ENCODE data around the gene STRADA.

Gene STRADA, protein sequence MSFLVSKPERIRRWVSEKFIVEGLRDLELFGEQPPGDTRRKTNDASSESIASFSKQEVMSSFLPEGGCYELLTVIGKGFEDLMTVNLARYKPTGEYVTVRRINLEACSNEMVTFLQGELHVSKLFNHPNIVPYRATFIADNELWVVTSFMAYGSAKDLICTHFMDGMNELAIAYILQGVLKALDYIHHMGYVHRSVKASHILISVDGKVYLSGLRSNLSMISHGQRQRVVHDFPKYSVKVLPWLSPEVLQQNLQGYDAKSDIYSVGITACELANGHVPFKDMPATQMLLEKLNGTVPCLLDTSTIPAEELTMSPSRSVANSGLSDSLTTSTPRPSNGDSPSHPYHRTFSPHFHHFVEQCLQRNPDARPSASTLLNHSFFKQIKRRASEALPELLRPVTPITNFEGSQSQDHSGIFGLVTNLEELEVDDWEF

DNA sequence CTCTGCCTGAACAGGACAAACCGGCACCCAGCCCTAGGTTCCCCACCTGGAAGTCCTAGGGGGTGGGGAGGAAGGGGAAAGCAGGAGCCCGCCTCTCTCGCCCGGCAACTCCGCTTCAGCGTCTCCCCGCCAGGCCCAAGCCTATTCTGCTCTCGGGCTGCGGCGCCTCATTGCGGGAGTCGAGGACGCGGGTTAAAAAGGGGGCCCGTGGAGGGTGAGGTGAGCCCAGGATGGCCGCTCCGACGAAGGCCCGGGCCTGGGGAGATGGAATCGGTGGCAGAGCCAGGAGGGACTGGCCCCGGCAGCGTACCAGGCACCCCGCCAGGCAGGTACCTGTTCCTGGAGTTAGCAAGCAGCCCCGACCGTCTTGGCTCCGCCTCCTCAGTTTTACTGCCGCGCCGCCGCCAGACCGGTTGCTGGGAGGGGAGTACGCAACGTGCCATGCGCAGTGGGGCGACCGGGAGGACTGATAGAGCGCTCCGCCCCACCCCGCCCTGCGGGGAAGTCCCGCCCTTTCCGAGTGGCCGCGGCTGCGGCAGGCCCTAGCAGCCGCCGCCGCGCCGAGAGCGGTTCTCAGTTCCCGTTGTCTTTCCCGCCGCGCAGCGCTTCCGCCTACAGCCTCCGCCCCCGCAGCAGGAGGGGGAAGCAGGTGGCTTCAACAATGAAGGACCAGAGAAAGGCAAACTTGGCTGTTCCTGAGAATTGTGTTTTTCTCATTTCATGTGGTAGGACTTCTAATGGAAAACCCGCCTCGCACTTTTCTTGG is at the start of gene STRADA:
Gene STRADA (minus strand): TSS at position 392 of the 766 bp plus-strand sequence. CDS start 13,430 bp downstream, outside the sequence.
- peak; percentile 98 to 99 for DNase-seq

DNA sequence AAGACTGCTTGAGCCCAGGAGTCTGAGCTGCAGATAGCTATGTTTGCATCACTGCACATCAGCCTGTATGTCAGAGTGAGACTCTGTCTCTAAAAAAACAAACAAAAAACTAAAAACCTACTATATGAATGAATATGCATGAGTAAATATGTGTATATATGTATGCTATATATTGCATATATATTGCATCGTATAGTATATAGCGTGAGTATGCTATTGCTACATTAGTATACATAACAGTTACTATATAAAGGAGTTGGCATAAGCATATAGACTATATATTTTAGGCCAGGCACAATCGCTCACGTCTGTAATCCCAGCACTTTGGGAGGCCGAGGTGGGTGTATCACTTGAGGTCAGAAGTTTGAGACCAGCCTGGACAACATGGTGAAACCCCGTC is 48.5 kb upstream of the STRADA start:
- no peak for DNase-seq

DNA sequence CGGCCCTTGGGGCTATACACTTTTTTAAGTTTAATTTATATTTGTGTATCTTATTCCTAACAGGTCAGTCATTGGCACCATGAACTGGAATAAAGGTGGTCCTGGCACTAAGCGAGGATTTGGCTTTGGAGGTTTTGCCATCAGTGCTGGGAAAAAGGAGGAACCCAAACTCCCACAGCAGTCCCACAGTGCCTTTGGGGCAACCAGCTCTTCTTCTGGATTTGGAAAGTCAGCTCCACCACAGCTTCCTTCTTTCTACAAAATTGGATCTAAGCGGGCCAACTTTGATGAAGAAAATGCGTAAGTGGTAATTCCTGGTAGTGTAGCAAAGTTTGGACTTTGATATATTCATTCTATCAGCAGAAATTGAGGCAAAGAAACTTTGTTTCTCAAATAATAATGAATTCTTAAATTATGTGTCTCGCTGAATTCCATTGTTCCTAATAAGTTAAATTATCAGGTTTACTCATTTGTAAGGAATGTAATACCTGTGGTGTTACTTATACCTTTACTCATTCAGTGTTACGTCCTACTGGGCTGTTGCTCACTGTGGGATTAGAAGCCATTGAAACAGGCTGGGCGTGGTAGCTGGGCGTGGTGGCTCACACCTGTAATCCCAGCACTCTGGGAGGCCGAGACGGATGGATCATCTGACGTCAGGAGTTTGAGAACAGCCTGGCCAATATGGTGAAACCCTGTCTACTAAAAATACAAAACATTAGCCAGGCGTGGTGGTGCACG is 45.5 kb upstream of the STRADA start:
- DNase-seq: no peak

DNA sequence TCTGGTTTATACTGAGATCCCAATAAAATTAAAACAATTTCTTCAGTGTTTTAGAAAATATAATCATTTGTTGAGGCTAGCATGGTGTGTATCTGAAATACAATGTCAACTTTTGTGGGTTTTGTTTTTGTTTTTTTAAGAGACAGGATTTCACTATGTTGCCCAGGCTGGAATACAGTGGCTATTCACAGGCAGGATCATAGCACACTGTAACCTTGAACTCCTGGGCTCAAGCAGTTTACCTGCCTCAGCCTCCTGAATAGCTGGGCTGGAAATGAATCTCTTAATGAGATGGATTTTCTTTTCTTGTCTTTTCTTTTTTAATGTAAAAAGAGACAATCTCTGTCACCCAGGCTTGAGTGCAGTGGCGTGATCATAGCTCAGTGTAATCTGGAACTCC is 44.5 kb upstream of the STRADA start:
- DNase-seq: no peak

DNA sequence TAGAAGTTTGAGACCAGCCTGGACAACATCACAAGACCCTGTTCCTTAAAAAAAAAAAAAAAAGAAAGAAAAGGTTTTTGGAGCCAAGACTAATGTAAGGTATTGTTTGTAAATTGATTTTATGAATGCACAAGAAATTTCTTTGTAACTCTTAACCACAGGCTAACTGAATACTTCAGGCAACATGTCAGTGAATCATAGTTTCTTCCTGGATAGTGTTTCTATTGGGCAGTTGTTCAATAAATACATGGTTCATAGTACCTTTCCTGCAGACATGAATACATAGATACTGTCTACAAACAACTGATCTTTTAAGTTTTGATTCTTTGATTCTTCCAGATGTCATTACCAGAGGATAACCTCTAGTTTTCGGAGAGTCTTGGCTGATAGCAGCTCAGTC is 44.0 kb upstream of the STRADA start:
- no peak for DNase-seq

DNA sequence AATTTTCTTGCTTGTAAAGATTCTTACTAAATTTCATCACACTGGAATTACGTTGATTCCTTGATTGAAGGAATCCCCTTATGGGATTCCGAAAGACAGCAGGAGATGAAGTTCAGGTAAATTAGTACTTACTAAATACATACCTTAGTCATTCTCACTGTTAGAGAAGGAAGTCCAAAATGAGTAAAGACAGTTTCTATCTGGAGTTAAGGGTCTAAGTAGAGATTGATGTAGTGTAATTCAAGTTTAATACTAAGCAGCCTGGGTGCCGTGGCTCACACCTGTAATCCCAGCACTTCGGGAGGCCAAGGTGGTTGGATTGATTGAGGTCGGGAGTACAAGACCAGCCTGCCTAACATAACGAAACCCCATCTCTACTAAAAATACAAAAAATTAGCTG is 41.9 kb upstream of the STRADA start:
- DNase-seq: no peak

DNA sequence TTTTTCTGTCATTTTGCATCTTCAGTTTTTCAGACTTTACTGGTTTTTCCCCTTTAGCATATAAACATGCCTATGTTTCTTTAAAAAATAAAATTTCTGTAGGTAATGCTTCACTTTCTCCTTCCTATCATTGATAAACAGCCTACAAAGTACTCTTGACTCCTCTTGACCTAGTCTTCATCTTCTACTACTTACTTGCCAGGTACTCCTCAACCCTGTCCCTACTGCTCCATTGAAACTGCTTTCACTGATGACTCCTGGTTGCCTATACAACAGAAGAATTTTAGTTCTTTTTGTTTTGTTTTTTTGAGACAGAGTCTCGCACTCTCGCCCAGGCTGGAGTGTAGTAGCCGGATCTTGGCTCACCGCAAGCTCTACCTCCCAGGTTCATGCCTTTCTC is 39.3 kb upstream of the STRADA start:
- DNase-seq: no peak

DNA sequence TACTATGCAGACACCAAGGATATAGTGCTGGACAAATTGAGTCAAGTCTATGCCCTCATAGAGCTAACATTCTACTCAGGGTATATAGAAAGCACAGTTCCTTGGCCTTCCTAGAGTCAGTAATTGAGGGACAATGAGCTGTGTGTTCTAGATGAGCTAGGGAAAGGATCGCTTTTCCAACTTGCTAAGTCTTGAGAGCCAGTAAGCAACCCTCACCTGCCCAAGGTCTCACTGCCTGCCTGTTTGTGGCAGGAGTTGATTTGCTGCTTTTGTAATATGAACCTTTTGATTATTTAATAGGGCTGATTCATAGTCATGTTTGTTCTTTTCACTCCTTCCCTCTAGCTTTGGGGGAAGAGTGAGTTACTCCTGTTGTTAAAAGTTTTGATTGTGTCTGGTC is 38.9 kb upstream of the STRADA start:
- DNase-seq: no peak

DNA sequence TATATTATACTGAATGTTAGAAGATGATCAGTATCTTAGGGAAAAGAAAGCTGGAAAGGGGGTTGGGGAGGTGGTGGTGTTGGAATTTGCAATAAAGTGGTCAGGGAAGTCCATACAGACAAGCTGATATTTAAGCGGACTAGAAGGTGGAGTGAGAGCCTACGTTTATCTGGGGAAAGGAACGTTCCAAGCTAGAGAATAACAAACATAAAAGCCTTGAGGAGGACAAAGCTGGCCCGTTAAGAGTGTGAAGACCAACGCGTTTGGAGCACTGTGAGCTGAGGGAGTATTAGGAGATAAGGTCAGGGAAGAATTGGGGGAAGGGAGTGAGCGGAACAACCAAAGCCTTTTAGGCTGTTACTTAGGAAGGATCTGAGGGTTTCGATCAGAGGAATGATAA is 33.8 kb upstream of the STRADA start:
- DNase-seq: no peak

DNA sequence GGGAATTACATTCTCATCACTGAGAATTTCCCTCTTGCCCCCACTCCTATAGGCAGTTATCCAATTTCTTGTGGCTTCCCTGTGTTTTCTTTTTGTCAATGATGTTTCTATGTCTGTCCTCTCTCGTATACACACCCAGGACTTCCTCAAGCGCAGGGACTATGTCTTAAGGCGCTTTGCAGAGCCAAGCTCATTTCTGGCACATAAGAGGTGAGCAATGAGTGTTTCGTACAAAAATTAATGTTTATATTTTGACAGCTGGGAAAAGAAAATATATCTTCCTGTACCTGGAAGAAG is 33.3 kb upstream of the STRADA start:
- DNase-seq: no peak

DNA sequence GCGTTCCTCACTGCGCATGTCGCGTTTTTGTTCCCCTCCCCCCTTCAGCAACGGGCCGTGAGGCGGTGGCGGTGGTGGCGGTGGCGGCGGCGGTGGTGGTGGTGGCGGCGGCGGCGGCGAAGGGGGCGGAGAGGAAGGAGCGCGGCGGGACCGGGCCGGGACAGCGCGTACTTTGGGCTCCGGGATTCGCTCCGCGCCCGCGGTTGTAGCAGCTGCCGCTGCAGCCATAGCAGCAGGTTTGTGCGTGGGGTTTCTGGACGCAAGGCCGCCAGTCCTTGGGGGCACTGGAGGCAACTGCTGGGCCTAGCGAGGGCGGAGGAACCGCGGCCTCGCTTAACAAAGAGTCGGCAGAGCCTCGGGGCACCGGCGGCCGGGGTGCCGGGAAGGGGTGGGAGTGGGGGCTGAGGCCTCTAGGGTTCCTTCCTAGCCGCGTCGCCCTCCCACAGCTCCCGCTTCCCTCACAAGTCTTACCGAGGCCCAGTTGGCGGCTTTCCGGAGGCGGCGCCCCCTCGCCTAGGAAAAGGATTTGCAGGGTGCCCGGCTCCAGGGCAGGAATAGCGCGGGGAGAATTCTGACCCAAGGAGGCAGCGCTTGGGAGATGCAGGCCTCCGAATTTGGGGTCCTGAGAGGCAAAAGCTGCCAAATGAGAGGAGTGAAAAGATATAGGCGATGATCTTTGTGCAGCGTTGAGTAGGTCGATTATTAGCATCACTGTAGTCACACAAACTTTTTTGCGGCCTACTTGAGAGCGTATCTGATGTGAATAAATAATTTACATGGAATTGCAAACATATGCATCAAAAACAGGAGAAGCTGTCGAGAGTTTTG is 32.8 kb upstream of the STRADA start, which contains the start of gene DDX42:
Gene DDX42 (plus strand): TSS at position 30 of the 828 bp plus-strand sequence. CDS start 12,880 bp downstream, outside the sequence.
- DNase-seq: peak; percentile 89 to 90

DNA sequence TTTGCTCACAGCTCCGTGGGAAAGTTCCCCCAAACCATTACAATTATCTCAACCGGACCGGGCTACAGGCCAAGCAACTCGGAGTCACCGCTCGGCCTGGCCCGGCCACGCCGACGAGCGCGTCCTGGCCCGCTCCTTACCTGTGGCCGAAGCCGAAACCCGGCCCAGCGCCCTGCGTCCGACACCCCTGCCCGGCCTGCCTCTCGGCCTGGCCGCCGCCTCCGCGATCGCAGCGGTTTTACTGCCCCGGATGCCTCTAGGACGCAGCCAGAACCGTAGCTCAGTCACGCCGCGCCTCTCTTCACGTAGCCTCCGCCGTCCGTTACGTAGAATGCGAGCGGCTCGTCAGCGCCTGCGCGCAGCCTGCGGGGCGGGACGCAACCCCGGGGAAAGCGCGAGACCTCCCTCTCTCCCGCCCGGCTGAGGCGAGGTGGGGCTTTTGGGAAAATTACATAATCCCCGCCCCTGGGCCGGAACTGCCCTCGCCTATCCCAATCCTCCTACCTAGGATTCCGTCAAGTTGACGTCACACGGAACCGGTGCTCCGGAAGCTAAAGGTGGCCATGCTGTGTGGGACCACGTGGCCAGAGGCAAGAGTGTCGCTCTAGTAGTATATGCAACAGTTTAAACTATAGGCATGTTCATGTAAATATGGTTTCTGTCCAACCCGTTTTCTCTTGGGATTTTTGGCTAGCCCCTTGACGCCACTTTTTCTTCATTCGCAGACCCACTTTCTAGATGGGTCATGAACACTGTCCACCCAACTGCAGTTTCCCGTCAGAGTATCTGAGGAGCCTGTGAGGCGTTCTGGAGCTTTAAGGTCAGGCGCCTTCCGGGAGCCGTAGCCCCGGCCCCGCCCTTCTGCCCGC is 31.9 kb upstream of the STRADA start, which contains the start of gene CCDC47:
Gene CCDC47 (minus strand): TSS at position 326 of the 869 bp plus-strand sequence. CDS start 7,422 bp downstream, outside the sequence.
- DNase-seq: peak; percentile 97 to 98

DNA sequence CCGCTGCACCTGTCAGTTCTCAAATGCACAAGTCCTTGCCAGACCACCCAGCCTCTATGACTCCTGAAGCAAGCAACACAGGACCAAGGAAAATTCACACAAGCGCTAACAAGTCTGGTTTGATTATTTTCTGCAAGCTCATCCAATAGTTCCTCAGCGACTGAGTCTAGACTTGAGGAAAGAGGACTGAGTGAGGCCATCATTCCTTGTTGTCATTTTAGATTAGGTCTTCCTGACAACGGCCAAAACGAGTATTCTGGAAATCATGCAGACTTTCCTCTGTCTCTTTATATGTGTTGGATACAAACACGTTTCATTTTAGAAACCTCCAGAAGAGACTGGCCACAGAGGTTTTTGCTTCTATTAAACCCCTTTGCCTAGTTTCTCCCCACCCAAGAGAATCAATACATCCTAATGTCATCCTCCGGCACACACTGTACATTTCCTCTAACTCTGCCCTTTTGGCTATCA is 31.2 kb upstream of the STRADA start:
- DNase-seq: no peak

DNA sequence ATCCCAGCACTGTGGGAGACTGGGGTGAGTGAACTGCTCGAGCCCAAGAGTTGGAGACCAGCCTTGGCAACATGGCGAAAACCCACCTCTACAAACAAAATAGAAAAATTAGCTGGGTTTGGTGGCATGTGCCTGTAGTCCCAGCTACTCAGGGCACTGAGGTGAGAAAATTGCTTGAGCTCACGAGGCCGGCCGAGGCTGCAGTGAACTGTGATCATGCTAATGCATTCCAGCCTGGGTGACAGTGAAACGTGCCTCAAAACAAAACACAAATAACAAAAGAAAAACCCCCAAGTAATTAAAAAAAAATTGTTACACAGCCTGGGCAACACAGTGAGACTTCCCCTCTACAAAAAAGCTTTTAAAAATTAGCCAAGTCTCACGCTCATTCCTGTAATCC is 26.8 kb upstream of the STRADA start:
- no peak for DNase-seq

DNA sequence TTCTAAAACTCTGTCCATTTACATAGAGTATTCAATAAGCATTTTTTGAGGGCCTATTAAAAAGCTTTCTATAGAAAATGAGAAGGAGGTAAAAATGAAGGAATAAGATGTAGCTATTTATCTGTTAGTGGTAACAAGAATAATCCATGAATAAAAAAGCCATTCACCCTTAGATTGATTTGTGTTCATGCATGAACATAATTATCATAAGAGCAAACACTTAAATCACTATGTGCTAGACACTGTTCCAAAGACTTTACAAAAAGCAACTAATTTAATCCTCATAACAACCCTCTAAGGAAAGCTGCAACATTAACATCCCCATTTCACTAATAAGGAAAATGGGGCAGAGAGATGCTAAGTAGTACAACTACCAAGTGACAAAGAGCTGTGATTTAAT is 25.2 kb upstream of the STRADA start:
- DNase-seq: no peak

DNA sequence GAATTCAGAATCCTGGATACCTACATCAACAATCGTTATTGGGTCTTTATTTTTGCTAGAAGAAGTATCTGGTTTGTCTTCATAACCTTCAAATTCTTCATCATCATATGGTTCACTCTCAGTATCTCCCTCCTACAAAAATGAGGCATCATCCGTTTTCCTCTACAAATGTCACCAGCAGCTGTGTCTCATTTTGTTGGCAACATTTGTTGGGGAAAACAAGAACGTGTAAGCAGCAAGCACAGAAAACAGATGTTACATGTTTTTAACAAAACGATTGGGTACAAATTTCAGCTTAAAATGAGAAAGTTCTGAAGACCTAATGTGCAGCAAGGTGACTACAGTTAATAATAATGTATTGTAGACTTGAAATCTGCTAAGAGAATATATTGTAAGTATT is 23.1 kb upstream of the STRADA start:
- no peak for DNase-seq

DNA sequence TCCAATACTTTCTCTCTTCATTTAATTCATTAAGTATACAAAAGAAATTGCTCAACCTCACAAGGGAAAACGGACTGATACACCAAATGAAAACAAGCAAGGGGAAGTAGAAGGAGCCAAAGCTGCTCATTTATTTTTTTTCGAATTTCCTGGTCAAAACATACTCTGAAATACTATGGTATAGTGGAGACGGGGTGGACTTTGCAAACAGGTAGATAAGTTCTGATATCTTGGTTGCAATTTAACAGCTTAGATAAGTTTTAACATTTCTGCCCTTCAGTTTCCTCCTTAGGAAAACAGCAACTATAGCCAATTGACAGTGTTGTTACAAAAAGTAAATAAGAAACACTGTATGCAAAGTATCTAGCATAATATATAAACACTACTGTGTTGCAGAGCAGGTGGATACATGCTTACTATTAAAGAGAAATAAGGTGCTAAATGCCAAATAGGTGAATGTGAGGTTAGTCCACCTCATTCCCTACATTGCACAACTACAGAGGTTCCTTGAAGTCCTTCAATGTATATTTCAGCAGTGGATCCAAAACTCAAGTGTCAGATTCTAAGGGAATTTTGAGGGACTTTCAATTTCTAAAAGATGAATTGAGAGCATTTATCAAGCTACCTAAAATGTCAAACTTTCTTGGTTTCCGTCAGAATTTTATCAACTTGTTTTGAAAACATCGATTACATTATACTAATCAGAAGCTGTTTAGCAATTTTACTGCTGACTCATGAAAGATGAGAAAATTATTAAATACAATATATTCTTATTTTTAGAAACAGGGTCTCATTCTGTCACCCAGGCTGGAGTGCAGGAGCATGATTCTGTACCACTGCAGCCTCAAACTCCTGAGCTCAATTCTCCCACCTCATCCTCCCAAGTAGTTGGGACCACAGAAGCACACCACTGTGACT is 20.8 kb upstream of the STRADA start:
- DNase-seq: no peak

DNA sequence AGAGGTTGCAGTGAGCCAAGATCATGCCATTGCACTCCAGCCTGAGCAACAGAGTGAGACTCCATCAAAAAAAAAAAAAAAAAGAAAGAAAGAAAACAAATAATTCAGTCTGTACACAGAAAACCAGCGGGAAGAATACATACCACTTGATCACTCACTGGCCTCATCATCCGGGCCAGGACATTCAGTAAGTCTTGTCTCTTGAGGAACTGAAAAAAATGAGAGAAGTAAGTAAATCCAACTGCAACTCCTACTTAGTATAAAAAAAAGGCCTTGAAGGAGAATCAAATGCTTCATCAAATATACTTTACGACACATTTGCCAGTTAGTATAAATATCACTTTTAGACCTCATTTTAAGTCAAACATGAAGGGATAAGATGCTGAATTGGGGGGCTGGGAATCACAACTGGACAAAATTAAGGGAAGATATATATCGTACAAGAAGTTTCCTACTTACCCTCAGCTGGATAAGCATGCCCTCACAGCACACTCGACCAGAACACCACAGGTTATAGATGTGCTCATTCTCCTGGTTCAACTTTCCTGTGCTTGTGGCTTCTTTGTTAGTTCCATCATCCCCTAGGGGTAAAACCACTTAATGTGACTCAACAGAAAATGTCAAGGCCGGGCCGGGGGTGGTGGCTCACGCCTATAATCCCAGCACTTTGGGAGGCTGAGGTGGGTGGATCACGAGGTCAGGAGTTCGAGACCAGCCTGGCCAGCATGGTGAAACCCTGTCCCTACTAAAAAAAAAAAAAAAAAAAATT is 19.4 kb upstream of the STRADA start:
- DNase-seq: no peak

DNA sequence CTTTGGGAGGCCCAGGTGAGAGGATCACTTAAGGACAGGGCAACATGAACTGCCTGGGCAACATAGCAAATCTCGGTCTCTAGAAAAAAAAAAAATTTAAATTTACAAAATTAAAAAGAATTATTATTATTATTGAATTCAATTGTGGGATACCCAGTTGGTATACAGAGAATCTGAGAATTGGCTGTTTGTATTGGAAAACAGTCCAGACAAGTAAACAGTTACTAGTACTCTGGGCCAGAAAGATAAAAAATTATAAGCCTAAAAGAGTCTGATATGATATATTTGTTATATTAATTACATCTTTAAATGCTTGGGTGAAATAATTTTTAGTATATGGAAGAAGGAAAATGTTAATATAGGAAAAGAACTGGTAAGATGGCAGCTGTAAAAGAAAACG is 16.8 kb upstream of the STRADA start:
- DNase-seq: no peak

Measured in activated CD4-positive, alpha-beta T cell treated with anti-CD3 and anti-CD28 coated beads, Interleukin-2, amount 50 U/mL, for 4 hours (primary cell).